OCI-LY3 (cell line): Measurements from ENCODE around the gene SND1.

ENCODE experiments used
- H2AFZ ChIP-seq: fragments of 200-600, 300-600 bp; shearing (Covaris generic); 2 replicates; pipeline ENCODE4 v1.6.0; 2014; ENCODE audit warnings: antibody characterized with exemption, low read depth, low read length
- H3K27ac ChIP-seq: fragments of 200-600, 300-600 bp; sonication (generic); 2 replicates; pipeline ENCODE4 v1.5.1; 2014; ENCODE audit warnings: mild to moderate bottlenecking, low read length, moderate library complexity, mixed read lengths
- H3K27me3 ChIP-seq: fragments of 200-600, 300-600 bp; sonication (generic); 2 replicates; pipeline ENCODE4 v1.6.1; 2014; ENCODE audit warnings: low read depth, low read length, mixed read lengths
- H3K36me3 ChIP-seq: fragments of 200-600, 300-600 bp; sonication (generic); replicated peaks from 2 replicates; pipeline ENCODE3; 2014; ENCODE audit warnings: low read depth, low read length, mixed read lengths
- H3K4me1 ChIP-seq: fragments of 300-600, 200-600 bp; sonication (generic); 2 replicates; pipeline ENCODE4 v1.6.1; 2014; ENCODE audit warnings: low read length, mixed read lengths
- H3K4me2 ChIP-seq: fragments of 200-600, 300-600 bp; sonication (generic); 2 replicates; pipeline ENCODE4 v1.6.1; 2014; ENCODE audit warnings: low read length, mixed read lengths
- H3K4me3 ChIP-seq: fragments of 300-600, 200-600 bp; sonication (generic); 2 replicates; pipeline ENCODE4 v1.5.1; 2014; ENCODE audit warnings: antibody characterized with exemption, mild to moderate bottlenecking, low read length, moderate library complexity
- H3K79me2 ChIP-seq: fragments of 300-600, 200-600 bp; shearing (Covaris generic); 2 replicates; pipeline ENCODE4 v1.6.1; 2014; ENCODE audit warnings: mild to moderate bottlenecking, low read length, mixed read lengths
- H3K9ac ChIP-seq: fragments of 300-600, 200-600 bp; shearing (Covaris generic); 2 replicates; pipeline ENCODE4 v1.6.0; 2014; ENCODE audit warnings: mild to moderate bottlenecking, low read length, moderate library complexity
- H3K9me3 ChIP-seq: fragments of 200-600, 300-600 bp; shearing (Covaris generic); 2 replicates; pipeline ENCODE4 v1.6.1; 2014; ENCODE audit warnings: low read length, mixed read lengths; ENCODE audit not compliant: insufficient read depth
- H4K20me1 ChIP-seq: fragments of 200-600, 300-600 bp; sonication (generic); 2 replicates; pipeline ENCODE4 v1.6.1; 2016; ENCODE audit warnings: low read length, mixed read lengths; ENCODE audit not compliant: insufficient read depth
- EZH2phosphoT487 ChIP-seq: fragments of 200-600 bp; shearing (Covaris generic); IDR thresholded peaks from 2 replicates; pipeline ENCODE4 v1.6.1; 2018; ENCODE audit warnings: antibody characterized with exemption, mixed run types, low read depth
- TF ChIP-seq, protein P1 (sequence below): fragments of 200-600, 300-600 bp; sonication (generic); IDR thresholded peaks from 2 replicates; pipeline ENCODE4 v1.5.1; 2014; ENCODE audit warnings: antibody characterized with exemption, low read length, low read depth

SND1 gene

DNA sequence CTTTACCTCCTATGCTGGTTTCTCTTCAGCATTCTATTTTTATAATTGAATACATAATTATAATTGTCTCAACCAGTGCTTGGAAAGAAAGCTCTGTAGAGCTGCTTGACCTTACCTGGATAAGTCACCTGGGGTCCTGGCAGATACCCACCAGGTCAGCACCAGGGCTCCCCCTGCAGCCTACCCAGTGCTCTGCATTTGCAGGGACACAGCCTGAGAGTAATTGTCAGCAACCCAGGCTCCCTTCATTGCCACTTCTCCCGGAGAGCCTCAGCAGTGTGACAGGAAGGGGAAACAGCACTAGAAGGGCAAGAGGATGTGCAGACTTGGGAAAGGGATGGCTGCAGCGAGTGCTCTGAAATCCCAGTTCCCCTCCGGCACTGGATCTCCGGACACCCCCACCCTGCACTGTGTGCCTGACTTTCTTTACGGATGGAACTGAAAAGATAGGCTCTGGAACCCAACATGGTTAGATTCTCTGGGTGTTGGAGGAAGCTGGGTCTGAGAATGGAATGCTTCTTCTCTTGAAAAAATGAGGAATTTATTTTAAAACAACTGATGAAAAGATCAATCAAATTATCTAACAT, 22.6 kb upstream of the SND1 start:
- Histone ChIP-seq H3K27ac (no peak overlapping the region), H3K4me1 (no peaks in the 10 kb centered on the region), H3K36me3 (no peaks in the 10 kb centered on the region), H2AFZ (peak overlapping the region; percentile 81; the same call in 1 of the 2 replicates), H3K4me3 (peak overlapping the region; percentile 43), H3K79me2 (no peaks in the 10 kb centered on the region), H3K9me3 (no peaks in the 10 kb centered on the region), H3K27me3 (peaks cover 5% of the 10 kb centered on the region; the same call in 1 of the 2 replicates), H4K20me1 (no peaks in the 10 kb centered on the region), H3K4me2 (peak overlapping the region; percentile 52), H3K9ac (no peak overlapping the region)
- TF ChIP-seq EZH2phosphoT487, result no peak
- TF ChIP-seq, protein P1, sequence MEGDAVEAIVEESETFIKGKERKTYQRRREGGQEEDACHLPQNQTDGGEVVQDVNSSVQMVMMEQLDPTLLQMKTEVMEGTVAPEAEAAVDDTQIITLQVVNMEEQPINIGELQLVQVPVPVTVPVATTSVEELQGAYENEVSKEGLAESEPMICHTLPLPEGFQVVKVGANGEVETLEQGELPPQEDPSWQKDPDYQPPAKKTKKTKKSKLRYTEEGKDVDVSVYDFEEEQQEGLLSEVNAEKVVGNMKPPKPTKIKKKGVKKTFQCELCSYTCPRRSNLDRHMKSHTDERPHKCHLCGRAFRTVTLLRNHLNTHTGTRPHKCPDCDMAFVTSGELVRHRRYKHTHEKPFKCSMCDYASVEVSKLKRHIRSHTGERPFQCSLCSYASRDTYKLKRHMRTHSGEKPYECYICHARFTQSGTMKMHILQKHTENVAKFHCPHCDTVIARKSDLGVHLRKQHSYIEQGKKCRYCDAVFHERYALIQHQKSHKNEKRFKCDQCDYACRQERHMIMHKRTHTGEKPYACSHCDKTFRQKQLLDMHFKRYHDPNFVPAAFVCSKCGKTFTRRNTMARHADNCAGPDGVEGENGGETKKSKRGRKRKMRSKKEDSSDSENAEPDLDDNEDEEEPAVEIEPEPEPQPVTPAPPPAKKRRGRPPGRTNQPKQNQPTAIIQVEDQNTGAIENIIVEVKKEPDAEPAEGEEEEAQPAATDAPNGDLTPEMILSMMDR, result peak; percentile 57

DNA sequence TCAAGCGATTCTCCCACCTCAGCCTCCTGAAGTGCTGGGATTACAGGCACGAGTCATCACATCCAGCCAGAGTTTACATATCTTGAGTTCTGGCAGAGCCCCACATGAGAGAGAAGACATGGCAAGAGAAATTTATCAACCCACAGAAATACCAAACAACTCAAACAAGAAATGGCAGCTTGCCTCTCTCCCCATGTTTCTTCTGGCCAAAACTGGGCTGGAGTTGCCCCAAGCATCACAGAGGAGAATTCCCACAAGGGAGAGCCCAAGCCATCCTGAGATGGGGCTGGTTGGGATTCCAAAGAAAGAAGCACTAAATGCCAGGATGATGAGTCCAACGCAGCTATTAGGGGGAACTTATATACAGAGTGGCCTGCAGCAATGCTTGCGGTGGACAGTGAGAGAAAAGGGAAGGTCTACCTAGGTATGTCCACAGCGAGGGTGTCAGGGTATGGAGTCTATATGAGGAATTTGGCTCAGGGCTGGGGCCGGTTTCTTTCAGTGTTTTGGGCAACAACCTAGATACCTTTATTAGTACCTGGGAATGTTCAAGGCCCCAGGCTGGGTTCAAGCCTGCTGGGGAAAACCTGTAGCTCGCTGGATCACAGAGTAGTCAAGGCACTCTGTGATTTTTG, 19.6 kb upstream of the SND1 start:
- no peak overlapping the region for H3K27ac ChIP-seq
- H3K4me2 ChIP-seq, result no peak overlapping the region
- H3K36me3 ChIP-seq, result no peaks in the 10 kb centered on the region
- no peaks in the 10 kb centered on the region for H3K4me1 ChIP-seq
- H2AFZ ChIP-seq, result no peak overlapping the region
- H3K27me3 ChIP-seq, result no peaks in the 10 kb centered on the region
- no peaks in the 10 kb centered on the region for H3K79me2 ChIP-seq
- no peaks in the 10 kb centered on the region for H3K9me3 ChIP-seq
- H3K4me3 ChIP-seq, result no peak overlapping the region
- no peak overlapping the region for H3K9ac ChIP-seq
- TF ChIP-seq, protein P1, result no peak
- TF ChIP-seq EZH2phosphoT487, result no peak
- no peaks in the 10 kb centered on the region for H4K20me1 ChIP-seq

DNA sequence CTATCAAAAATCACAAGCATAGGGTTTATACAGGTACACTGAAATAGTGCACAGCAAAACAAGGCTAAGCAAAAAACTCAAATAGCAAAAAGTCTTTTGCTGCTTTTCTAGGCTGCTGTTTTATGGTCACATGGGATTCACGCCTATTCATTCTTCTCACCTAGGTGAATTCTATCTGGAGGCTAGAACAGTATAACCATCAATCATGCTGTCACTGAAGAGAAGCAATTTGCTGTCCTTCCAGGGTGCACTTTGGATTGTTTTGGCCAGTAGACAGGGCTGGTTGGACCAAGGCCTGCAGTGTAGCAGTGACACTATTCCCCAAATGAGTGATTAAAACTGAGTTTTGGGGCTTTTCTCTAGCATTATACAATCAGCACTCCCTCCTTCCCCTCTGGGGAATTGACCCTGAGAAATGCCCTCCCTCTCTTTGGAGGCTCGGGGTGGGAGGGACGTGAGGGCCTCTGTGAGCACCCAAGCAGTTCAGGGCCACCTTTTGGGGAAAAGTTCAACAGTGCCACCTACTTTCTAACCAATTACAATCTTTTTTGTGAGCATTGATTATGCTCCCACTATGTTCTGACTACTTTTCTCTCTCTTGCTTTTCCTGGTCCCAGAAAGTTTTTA, 16.2 kb upstream of the SND1 start:
- TF ChIP-seq EZH2phosphoT487, result no peak
- TF ChIP-seq, protein P1, result 0 out of 2 replicates have a peak, but pooled peaks have one; percentile 9
- H2AFZ ChIP-seq, result no peak overlapping the region
- no peaks in the 10 kb centered on the region for H3K79me2 ChIP-seq
- H3K27me3 ChIP-seq, result peaks cover 2% of the 10 kb centered on the region; the same call in 1 of the 2 replicates
- H3K36me3 ChIP-seq, result no peaks in the 10 kb centered on the region
- H3K9me3 ChIP-seq, result no peaks in the 10 kb centered on the region
- no peak overlapping the region for H3K4me2 ChIP-seq
- no peak overlapping the region for H3K27ac ChIP-seq
- no peak overlapping the region for H3K9ac ChIP-seq
- no peak overlapping the region for H3K4me3 ChIP-seq
- H3K4me1 ChIP-seq, result no peaks in the 10 kb centered on the region
- H4K20me1 ChIP-seq, result no peaks in the 10 kb centered on the region

DNA sequence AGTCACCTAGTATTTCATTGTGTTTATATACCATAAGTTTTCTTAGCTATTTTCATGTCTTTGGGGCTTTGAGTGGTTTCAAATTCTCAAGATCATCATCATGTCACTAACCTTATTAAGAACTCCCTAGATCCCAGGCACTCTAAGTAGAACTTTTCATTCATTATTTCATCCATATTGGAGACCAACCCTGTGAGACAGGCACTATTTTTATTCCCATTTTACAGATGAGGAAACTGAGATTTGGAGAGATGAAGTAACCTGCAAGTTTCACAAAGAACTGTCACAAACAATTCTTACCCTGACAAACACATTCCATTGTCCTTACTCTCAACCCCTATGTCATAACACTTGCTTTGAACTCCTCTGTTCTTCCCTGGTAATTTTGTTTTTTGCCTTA, 13.8 kb upstream of the SND1 start:
- no peaks in the 10 kb centered on the region for H3K79me2 ChIP-seq
- no peak overlapping the region for H3K4me3 ChIP-seq
- TF ChIP-seq, protein P1, result no peak
- no peak for TF ChIP-seq EZH2phosphoT487
- H3K9me3 ChIP-seq, result no peaks in the 10 kb centered on the region
- H4K20me1 ChIP-seq, result no peaks in the 10 kb centered on the region
- no peak overlapping the region for H3K9ac ChIP-seq
- H2AFZ ChIP-seq, result no peak overlapping the region
- H3K27ac ChIP-seq, result no peak overlapping the region
- H3K4me1 ChIP-seq, result no peaks in the 10 kb centered on the region
- peaks cover 2% of the 10 kb centered on the region; the same call in 1 of the 2 replicates for H3K27me3 ChIP-seq
- H3K36me3 ChIP-seq, result no peaks in the 10 kb centered on the region
- no peak overlapping the region for H3K4me2 ChIP-seq
